ENCODE data around the gene KNDC1.
"Not testable (repeated sequence)": the region's sequence is repeated elsewhere in the genome, so short reads cannot be mapped to it uniquely, and the experiment has no call there.

KNDC1 gene

GRCh38 chr10:133159950-133160825 lies at the start of gene KNDC1:
Gene KNDC1, plus strand, starts transcription at chr10:133160219. Its CDS starts 249 bp downstream, at chr10:133160468.
- no peak for DNase-seq

DNA sequence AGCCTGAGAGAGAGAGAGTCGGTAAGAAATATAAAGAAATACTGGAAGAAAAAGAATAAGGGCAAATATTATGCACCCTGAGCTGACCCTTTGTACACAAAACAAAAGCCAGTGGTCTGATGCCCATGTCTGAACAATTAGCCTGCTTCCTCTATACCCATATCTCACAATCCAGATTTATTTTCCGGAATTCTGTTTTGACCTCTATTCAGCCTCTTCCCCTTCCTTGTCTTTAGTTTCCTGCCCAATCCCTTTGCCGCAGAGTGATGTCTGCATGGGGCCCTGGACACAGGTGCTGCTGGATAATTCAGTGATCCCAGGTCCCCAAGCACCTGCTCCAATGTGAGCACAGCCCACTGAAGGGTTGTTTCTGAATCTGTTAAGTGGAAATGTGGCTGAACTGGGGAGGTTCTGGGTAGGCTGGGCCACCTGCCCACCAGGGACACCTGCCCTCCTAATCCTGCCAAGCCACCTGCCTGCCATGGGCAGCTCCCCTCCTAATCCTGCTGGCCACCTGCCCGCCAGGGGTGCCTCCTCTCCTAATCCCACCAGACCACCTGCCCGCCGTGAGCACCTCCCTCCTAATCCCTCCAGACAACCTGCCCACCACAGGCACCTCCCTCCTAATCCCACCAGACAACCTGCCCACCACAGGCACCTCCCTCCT lies 49.3 kb upstream of the KNDC1 start:
- DNase-seq = no peak

DNA sequence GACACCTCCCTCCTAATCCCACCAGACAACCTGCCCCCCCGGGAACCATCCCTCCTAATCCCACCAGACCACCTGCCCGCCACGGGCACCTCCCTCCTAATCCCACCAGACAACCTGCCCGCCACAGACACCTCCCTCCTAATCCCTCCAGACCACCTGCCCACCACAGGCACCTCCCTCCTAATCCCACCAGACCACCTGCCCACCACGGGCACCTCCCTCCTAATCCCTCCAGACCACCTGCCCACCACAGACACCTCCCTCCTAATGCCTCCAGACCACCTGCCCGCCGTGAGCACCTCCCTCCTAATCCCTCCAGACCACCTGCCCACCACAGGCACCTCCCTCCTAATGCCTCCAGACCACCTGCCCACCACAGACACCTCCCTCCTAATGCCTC lies 48.4 kb upstream of the KNDC1 start:
- not testable (repeated sequence) for DNase-seq

- DNase-seq = no peak
Observed at GRCh38 chr10:133113146-133113830, 46.7 kb upstream of the KNDC1 start.

- DNase-seq = no peak
Observed at GRCh38 chr10:133113847-133114246, 46.2 kb upstream of the KNDC1 start.

DNA sequence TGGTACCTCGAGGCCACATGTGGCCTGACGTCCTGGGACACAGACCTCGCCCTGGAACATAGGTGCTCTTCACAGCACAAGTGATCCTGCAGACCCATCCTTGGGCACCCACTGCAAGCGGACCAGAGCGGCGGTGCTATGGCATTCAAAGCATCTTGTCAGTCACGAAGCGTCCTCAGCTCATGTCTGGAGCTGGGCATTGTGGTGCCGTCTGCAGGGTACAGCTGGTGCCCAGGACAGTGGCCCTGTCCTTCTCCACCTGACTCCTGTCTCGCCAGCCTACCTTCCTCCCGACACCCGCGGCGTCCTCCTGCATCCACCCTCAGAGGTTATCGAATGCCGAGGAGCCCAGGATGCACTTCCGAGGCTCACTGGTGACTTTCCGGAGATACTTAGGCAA lies 45.8 kb upstream of the KNDC1 start:
- no peak for DNase-seq

GRCh38 chr10:133114726-133115452 lies 45.1 kb upstream of the KNDC1 start:
- no peak for DNase-seq

DNA sequence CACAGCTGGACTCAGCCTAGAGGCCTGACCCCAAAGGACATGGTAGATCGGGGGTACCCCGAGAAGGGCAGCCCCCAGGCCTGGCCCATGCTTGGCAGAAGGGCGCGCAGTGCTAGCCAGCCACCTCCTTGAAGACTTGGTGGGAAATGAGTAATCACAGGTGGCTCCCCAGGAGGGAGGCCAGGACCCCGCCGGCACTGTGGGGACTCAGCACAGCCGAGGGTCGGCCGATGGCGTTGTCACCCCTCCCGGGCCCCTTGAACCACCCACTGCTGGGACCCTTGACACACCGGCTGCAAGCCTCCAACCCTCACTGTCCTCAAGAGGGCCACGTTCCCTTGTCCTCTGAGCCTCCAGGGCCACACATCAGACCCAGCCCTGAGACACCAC lies 44.6 kb upstream of the KNDC1 start:
- DNase-seq = no peak

GRCh38 chr10:133115976-133116375 lies 44.0 kb upstream of the KNDC1 start:
- no peak for DNase-seq

- no peak for DNase-seq
Observed at GRCh38 chr10:133116455-133116854, 43.6 kb upstream of the KNDC1 start.

GRCh38 chr10:133117036-133117687 lies 42.9 kb upstream of the KNDC1 start:
- no peak for DNase-seq

- no peak for DNase-seq
Observed at GRCh38 chr10:133117688-133118071, 42.3 kb upstream of the KNDC1 start.

DNA sequence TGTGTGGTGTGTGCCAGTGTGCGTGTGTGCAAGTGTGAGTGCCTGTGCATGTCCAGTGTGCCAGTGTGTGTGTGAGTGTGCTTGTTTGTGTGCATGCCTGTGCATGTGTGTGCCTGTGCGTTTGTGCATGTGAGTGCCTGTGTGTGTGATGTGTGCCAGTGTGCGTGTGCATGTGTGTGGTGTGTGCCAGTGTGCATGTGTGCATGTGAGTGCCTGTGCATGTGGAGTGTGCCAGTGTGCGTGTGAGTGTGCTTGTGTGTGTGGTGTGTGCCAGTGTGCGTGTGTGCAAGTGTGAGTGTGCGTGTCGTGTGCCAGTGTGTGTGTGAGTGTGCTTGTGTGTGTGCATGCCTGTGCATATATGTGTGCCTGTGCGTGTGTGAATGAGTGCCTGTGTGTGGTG lies 38.5 kb upstream of the KNDC1 start:
- DNase-seq = no peak

DNA sequence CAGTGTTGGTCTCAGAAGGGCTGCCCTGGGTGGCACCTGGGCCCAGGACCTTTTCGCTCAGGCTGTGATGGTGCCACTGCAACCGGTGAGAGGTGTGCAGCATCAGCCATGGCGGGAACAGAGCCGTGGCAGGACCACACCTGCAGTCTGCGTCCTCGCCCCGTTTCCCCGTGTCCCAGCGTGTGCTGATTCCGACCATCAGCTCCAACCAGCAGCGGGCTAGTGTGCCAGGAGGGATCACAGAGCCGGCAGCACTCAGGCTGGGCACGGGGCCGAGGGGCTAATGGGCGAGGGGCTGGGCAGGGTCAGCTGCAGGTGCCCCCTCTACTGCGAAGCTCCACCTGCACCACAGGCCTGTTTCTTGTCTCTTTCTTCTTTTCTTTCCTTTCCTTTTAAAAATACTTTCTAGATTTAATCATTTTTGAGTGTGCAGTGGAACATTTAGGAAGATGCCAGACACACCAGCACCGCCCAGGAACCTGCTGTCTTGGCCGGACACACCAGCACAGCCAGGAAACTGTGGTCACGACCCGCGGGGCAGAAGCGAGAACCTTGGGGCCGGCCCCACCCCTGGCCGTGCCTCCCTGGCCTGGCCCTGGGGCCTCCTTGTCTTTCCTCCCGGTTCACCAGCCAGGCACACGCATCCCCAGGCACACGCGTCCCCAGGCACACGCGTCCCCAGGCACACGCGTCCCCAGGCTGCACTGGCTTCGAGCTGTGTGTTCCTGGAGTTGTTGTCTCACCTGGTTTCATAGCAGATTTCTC lies 37.7 kb upstream of the KNDC1 start:
- no peak for DNase-seq

GRCh38 chr10:133123050-133123745 lies 36.8 kb upstream of the KNDC1 start:
- no peak for DNase-seq

DNA sequence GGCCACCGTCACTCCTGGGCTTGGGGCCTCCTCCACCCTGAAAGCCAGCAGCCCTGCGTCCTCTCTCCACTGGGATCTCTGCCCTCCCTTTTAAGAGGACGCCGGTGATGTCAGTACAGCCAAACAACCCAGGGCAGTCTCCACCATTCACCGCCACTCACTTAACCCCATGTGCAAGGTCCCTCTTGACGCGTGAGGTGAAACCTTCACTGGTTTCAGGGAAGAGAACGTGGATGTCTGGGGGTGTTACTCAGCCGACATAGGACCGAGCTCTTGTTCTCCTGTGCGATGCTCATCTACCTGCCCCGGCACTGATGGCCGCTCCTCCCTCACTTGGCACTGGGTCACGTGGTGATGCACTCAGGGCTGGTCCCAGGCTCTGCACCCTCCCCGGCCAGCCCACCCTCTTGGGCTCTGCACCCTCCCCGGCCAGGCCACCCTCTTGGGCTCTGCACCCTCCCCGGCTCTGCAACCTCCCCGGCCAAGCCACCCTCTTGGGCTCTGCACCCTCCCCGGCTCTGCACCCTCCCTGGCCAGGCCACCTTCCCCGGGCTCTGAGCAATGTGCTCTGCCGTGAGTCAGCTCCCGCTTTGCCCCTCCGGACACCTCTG lies 36.2 kb upstream of the KNDC1 start:
- no peak for DNase-seq

- no peak for DNase-seq
Observed at GRCh38 chr10:133124357-133125211, 35.4 kb upstream of the KNDC1 start.

DNA sequence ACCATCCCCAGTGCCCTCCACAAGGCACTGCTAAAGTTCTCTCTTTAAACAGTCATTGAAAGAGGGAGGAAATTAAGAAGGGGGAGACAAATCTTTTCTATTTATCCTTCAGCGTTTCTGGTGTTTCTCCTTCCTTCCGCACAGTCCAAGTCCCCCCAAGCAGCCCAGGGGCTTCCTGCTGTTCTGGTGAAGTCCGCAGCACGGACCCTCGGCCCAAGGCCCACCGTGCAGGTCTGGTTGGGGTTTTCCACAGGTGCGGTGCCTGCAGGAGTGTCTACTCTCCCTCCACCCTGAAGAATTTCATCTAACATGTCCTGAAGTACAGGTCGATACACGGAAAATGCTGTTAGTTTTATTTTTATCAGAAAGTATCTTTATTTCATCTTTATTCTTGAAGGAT lies 34.1 kb upstream of the KNDC1 start:
- DNase-seq = no peak

GRCh38 chr10:133126431-133127290 lies 33.4 kb upstream of the KNDC1 start:
- DNase-seq = no peak

All from CD4-positive, alpha-beta T cell treated with Interleukin-17A for 1 hour (primary cell).